H9 (cell line): ENCODE results near the gene CSMD2. TPM values are rescaled to one million over a fixed set of nuclear protein-coding genes. Genes with fewer than 3 reads are reported as not detected.

ENCODE experiments used
- DNase-seq: peaks from one replicate; pipeline ENCODE4 v3.0.0-alpha.2; 2017
- H2AFZ ChIP-seq: one replicate; pipeline ENCODE4 v1.6.1; 2013; ENCODE audit warnings: mild to moderate bottlenecking, low read length, control low read depth, moderate library complexity
- H2AK5ac ChIP-seq: 2 replicates; pipeline ENCODE4 v1.6.1; 2013; ENCODE audit warnings: low read length, control low read depth, mixed read lengths; ENCODE audit not compliant: insufficient read length
- H2BK120ac ChIP-seq: one replicate; pipeline ENCODE4 v1.6.1; 2013; ENCODE audit warnings: low read depth, mild to moderate bottlenecking, low read length, control low read depth, inconsistent platforms; ENCODE audit not compliant: poor library complexity, severe bottlenecking
- H2BK12ac ChIP-seq: 2 replicates; pipeline ENCODE4 v1.6.1; 2013; ENCODE audit warnings: low read length, control low read depth, mixed read lengths, low read depth; ENCODE audit not compliant: insufficient read length
- H2BK15ac ChIP-seq: 2 replicates; pipeline ENCODE4 v1.6.1; 2013; ENCODE audit warnings: low read depth, low read length, control low read depth
- H2BK20ac ChIP-seq: one replicate; pipeline ENCODE4 v1.6.1; 2013; ENCODE audit warnings: low read depth, mild to moderate bottlenecking, low read length, control low read depth, inconsistent platforms; ENCODE audit not compliant: poor library complexity, severe bottlenecking
- H2BK5ac ChIP-seq: 2 replicates; pipeline ENCODE4 v1.6.1; 2013; ENCODE audit warnings: low read length, control low read depth, mixed read lengths; ENCODE audit not compliant: insufficient read length
- H3K14ac ChIP-seq: 2 replicates; pipeline ENCODE4 v1.6.1; 2013; ENCODE audit warnings: low read length, control low read depth; ENCODE audit not compliant: insufficient read depth
- H3K18ac ChIP-seq: 2 replicates; pipeline ENCODE4 v1.6.1; 2013; ENCODE audit warnings: low read depth, mild to moderate bottlenecking, mixed read lengths, low read length, control low read depth; ENCODE audit not compliant: insufficient read length
- H3K23ac ChIP-seq: 2 replicates; pipeline ENCODE4 v1.6.1; 2013; ENCODE audit warnings: low read length, control low read depth, mixed read lengths, low read depth; ENCODE audit not compliant: insufficient read length
- H3K23me2 ChIP-seq: 2 replicates; pipeline ENCODE4 v1.6.1; 2013; ENCODE audit warnings: low read depth, mild to moderate bottlenecking, mixed read lengths, low read length, control low read depth; ENCODE audit not compliant: insufficient read length, poor library complexity, severe bottlenecking
- H3K27ac ChIP-seq: 2 replicates; pipeline ENCODE4 v1.5.1; 2013; ENCODE audit warnings: low read length, control low read depth, mixed read lengths, low read depth; ENCODE audit not compliant: insufficient read length
- H3K27me3 ChIP-seq: 2 replicates; pipeline ENCODE4 v1.6.1; 2013; ENCODE audit warnings: low read length, control low read depth, inconsistent platforms; ENCODE audit not compliant: insufficient read depth
- H3K4ac ChIP-seq: 2 replicates; pipeline ENCODE4 v1.6.1; 2013; ENCODE audit warnings: low read depth, mild to moderate bottlenecking, control low read depth, inconsistent platforms, low read length, moderate library complexity
- H3K4me1 ChIP-seq: 2 replicates; pipeline ENCODE4 v1.6.1; 2013; ENCODE audit warnings: low read length, control low read depth, inconsistent platforms; ENCODE audit not compliant: insufficient read depth
- H3K4me2 ChIP-seq: 2 replicates; pipeline ENCODE4 v1.6.1; 2013; ENCODE audit warnings: low read length, control low read depth, mixed read lengths; ENCODE audit not compliant: insufficient read length, insufficient read depth
- H3K56ac ChIP-seq: 2 replicates; pipeline ENCODE4 v1.6.1; 2013; ENCODE audit warnings: low read depth, mild to moderate bottlenecking, mixed read lengths, low read length, control low read depth; ENCODE audit not compliant: insufficient read length
- H3K79me1 ChIP-seq: 2 replicates; pipeline ENCODE4 v1.6.1; 2013; ENCODE audit warnings: low read depth, mild to moderate bottlenecking, moderate library complexity, low read length, control low read depth, inconsistent platforms; ENCODE audit not compliant: insufficient read depth, poor library complexity, severe bottlenecking
- H3K79me2 ChIP-seq: 2 replicates; pipeline ENCODE4 v1.6.1; 2013; ENCODE audit warnings: low read length, control low read depth, inconsistent platforms; ENCODE audit not compliant: insufficient read depth
- H3K9ac ChIP-seq: 2 replicates; pipeline ENCODE4 v1.6.1; 2013; ENCODE audit warnings: low read length, control low read depth, mixed read lengths; ENCODE audit not compliant: insufficient read length; ENCODE audit errors: extremely low read depth
- H3K9me3 ChIP-seq: one replicate; pipeline ENCODE4 v1.6.1; 2013; ENCODE audit warnings: low read depth, low read length, inconsistent platforms; ENCODE audit not compliant: control insufficient read depth
- H3T11ph ChIP-seq: one replicate; pipeline ENCODE4 v1.6.1; 2013; ENCODE audit warnings: mild to moderate bottlenecking, low read length, control low read depth, inconsistent platforms
- H4K20me1 ChIP-seq: one replicate; pipeline ENCODE4 v1.6.1; 2013; ENCODE audit not compliant: control insufficient read depth, insufficient read length, insufficient read depth
- H4K5ac ChIP-seq: 2 replicates; pipeline ENCODE4 v1.6.1; 2013; ENCODE audit warnings: low read depth, mild to moderate bottlenecking, mixed read lengths, low read length, control low read depth; ENCODE audit not compliant: insufficient read length
- H4K8ac ChIP-seq: replicated peaks from 2 replicates; pipeline ENCODE4 v1.6.1; 2013; ENCODE audit warnings: low read length, control low read depth, mixed read lengths, low read depth; ENCODE audit not compliant: insufficient read length
- H4K91ac ChIP-seq: 2 replicates; pipeline ENCODE4 v1.6.1; 2013; ENCODE audit warnings: low read depth, mild to moderate bottlenecking, moderate library complexity, mixed read lengths, low read length, control low read depth; ENCODE audit not compliant: insufficient read length
- H3K27ac Mint-ChIP-seq, 3 experiments: 2 replicates in 2 of 3; 3 replicates in 1 of 3; pipeline ENCODE4 v1.8.0; 2020 to 2021; ENCODE audit warnings: mixed read lengths in 3 of 3, mild to moderate bottlenecking in 1 of 3, moderate library complexity in 1 of 3
- H3K27me3 Mint-ChIP-seq: 2 replicates; pipeline ENCODE4 v1.8.0; 2021; ENCODE audit warnings: low read depth, mild to moderate bottlenecking, moderate library complexity, mixed read lengths
- H3K36me3 Mint-ChIP-seq, 3 experiments: 2 replicates in 2 of 3; 3 replicates in 1 of 3; pipeline ENCODE4 v1.8.0; 2020 to 2021; ENCODE audit warnings: low read depth in 3 of 3, mixed read lengths in 3 of 3; ENCODE audit not compliant: insufficient read depth in 1 of 3
- H3K4me1 Mint-ChIP-seq, 2 experiments: 2 replicates each; pipeline ENCODE4 v1.8.0; 2020; ENCODE audit warnings: mixed read lengths in 2 of 2
- H3K4me3 Mint-ChIP-seq, 2 experiments: 2 replicates in 1 of 2; 3 replicates in 1 of 2; pipeline ENCODE4 v1.8.0; 2020 to 2021; ENCODE audit warnings: mild to moderate bottlenecking in 2 of 2, mixed read lengths in 2 of 2, moderate library complexity in 1 of 2
- H3K9me3 Mint-ChIP-seq, 2 experiments: 2 replicates in 1 of 2; 3 replicates in 1 of 2; pipeline ENCODE4 v1.8.0; 2020; ENCODE audit warnings: mild to moderate bottlenecking in 2 of 2, mixed read lengths in 2 of 2, moderate library complexity in 1 of 2
- CTCF ChIP-seq: fragments of 200-600 bp; sonication (generic); conservative IDR thresholded peaks from 3 replicates; pipeline ENCODE4 v1.8.0; 2021; ENCODE audit warnings: antibody characterized with exemption, mild to moderate bottlenecking
- WGBS: extraction: QIAGEN DNeasy Blood & Tissue Kit; methylation state at CpG from one replicate; pipeline ENCODE4 v1.1.7; 2013; ENCODE audit warnings: missing lambda C conversion rate, low lambda C conversion rate, mixed read lengths; ENCODE audit not compliant: insufficient read length; ENCODE audit errors: extremely low coverage; 5-methylcytosine and 5-hydroxymethylcytosine counted together
- total RNA-seq: library from RNA; stranded (reverse); gene quantifications from 2 replicates; pipeline ENCODE4 v1.2.1, GENCODE V29; 2021

Gene CSMD2
- total RNA-seq, 1 experiment from 2014 or later, result 6.4 TPM

GRCh38 chr1:34137411-34137810 lies 27.6 kb downstream of the CSMD2 start:
- no peak overlapping the region for H3K9ac ChIP-seq
- H3K9me3 ChIP-seq, result no peaks in the 10 kb centered on the region
- H3K27ac ChIP-seq, result no peak overlapping the region
- no peaks in the 10 kb centered on the region for H3K79me2 ChIP-seq
- no peak overlapping the region for H2BK120ac ChIP-seq
- WGBS, result no CpG with 5 or more reads among the region's 3 CpGs
- H3K9me3 Mint-ChIP-seq, result no peaks in the 10 kb centered on the region
- peaks cover 0 to 5% (median 0%) of the 10 kb centered on the region in 3 experiments; a peak in 3 of 7 replicates for H3K36me3 Mint-ChIP-seq
- H4K91ac ChIP-seq, result no peak overlapping the region
- peaks cover 18 to 19% of the 10 kb centered on the region in 2 experiments for H3K4me1 Mint-ChIP-seq
- H3K23ac ChIP-seq, result no peak overlapping the region
- H2BK15ac ChIP-seq, result no peak overlapping the region
- no peaks in the 10 kb centered on the region for H3K23me2 ChIP-seq
- H3K4ac ChIP-seq, result no peak overlapping the region
- H3K27ac Mint-ChIP-seq, result no peak overlapping the region
- no peaks in the 10 kb centered on the region for H3K79me1 ChIP-seq
- no peak for DNase-seq
- H3K27me3 ChIP-seq, result no peaks in the 10 kb centered on the region
- no peak overlapping the region for H4K5ac ChIP-seq
- H3K4me1 ChIP-seq, result no peaks in the 10 kb centered on the region; the same call in 1 of the 2 replicates
- no peaks in the 10 kb centered on the region for H4K20me1 ChIP-seq
- H2BK20ac ChIP-seq, result no peak overlapping the region
- H3K18ac ChIP-seq, result no peak overlapping the region
- no peaks in the 10 kb centered on the region for H3K27me3 Mint-ChIP-seq
- H2AFZ ChIP-seq, result no peak overlapping the region
- no peak overlapping the region for H3K4me3 Mint-ChIP-seq
- H4K8ac ChIP-seq, result no peak overlapping the region
- no peak overlapping the region for H2BK12ac ChIP-seq
- TF ChIP-seq CTCF, result no peak
- H2BK5ac ChIP-seq, result no peak overlapping the region
- no peak overlapping the region for H3K56ac ChIP-seq
- no peak overlapping the region for H3K14ac ChIP-seq
- no peak overlapping the region for H3K4me2 ChIP-seq
- no peak overlapping the region for H3T11ph ChIP-seq
- no peak overlapping the region for H2AK5ac ChIP-seq
